Smooth muscle cell (in vitro differentiated cells): ENCODE results near the gene LRP1. TPM values are rescaled to one million over a fixed set of nuclear protein-coding genes. Genes with fewer than 3 reads are reported as not detected.

ENCODE experiments used
- DNase-seq: peaks from one replicate; lab custom pipeline; 2025; ENCODE audit not compliant: unreplicated experiment; lab: John Stamatoyannopoulos, UW
- H2AFZ ChIP-seq: fragments of 200-600 bp; sonication (generic); 2 replicates; pipeline ENCODE4 v1.6.0; 2016; ENCODE audit warnings: antibody characterized with exemption, low read depth, mild to moderate bottlenecking
- H3F3A ChIP-seq: fragments of 200-600 bp; sonication (generic); 2 replicates; pipeline ENCODE4 v1.6.0; 2017; ENCODE audit warnings: antibody characterized with exemption, low read depth
- H3K27ac ChIP-seq: fragments of 200-600 bp; sonication (generic); 2 replicates; pipeline ENCODE4 v1.5.1; 2016; ENCODE audit warnings: low read depth, mild to moderate bottlenecking
- H3K27me3 ChIP-seq: fragments of 200-600 bp; sonication (generic); 2 replicates; pipeline ENCODE4 v1.6.1; 2016; ENCODE audit warnings: low read depth, mild to moderate bottlenecking
- H3K36me3 ChIP-seq: fragments of 200-600 bp; sonication (generic); 2 replicates; pipeline ENCODE4 v1.5.1; 2016; ENCODE audit warnings: low read depth
- H3K4me1 ChIP-seq: fragments of 200-600 bp; sonication (generic); 2 replicates; pipeline ENCODE4 v1.5.1; 2016; ENCODE audit warnings: low read depth
- H3K4me2 ChIP-seq: fragments of 200-600 bp; sonication (generic); 2 replicates; pipeline ENCODE4 v1.6.0; 2016; ENCODE audit warnings: mild to moderate bottlenecking
- H3K4me3 ChIP-seq: fragments of 200-600 bp; sonication (generic); 2 replicates; pipeline ENCODE4 v1.5.1; 2016; ENCODE audit warnings: mild to moderate bottlenecking
- H3K79me2 ChIP-seq: fragments of 200-600 bp; sonication (generic); 2 replicates; pipeline ENCODE4 v1.6.0; 2016; ENCODE audit warnings: low read depth, mild to moderate bottlenecking
- H3K9ac ChIP-seq: fragments of 200-600 bp; sonication (generic); 2 replicates; pipeline ENCODE4 v1.6.0; 2016; ENCODE audit warnings: low read depth
- H3K9me3 ChIP-seq: fragments of 200-600 bp; sonication (generic); replicated peaks from 2 replicates; pipeline ENCODE4 v1.5.1; 2016; ENCODE audit warnings: low read depth
- H4K20me1 ChIP-seq: fragments of 200-600 bp; sonication (generic); 2 replicates; pipeline ENCODE4 v1.6.0; 2016; ENCODE audit warnings: low read depth
- WGBS: methylation state at CpG from one replicate; pipeline ENCODE4 v1.1.7; 2016; ENCODE audit warnings: low lambda C conversion rate; 5-methylcytosine and 5-hydroxymethylcytosine counted together
- polyA plus RNA-seq: library from polyadenylated mRNA; unstranded; fragments of >200 nt; fragmentation: Nextera tagmentation; extraction: Ambion mirVana; gene quantifications from 2 replicates; pipeline ENCODE4 v1.2.1, GENCODE V29; 2016
- total RNA-seq: library from RNA; depleted of rRNA; stranded (reverse); fragments of >200 nt; gene quantifications from 2 replicates; pipeline ENCODE4 v1.2.3, GENCODE V29; 2014
- TF ChIP-seq, protein P1 (sequence below): fragments of 200-600 bp; sonication (generic); IDR thresholded peaks from 2 replicates; pipeline ENCODE4 v1.5.1; 2017; ENCODE audit warnings: borderline replicate concordance, mild to moderate bottlenecking, antibody characterized with exemption; ENCODE audit not compliant: insufficient read depth, poor library complexity, severe bottlenecking

The LRP1 gene
- total and polyA plus RNA-seq, 2 experiments from 2014 or later = 75.3 to 95.4 TPM

DNA sequence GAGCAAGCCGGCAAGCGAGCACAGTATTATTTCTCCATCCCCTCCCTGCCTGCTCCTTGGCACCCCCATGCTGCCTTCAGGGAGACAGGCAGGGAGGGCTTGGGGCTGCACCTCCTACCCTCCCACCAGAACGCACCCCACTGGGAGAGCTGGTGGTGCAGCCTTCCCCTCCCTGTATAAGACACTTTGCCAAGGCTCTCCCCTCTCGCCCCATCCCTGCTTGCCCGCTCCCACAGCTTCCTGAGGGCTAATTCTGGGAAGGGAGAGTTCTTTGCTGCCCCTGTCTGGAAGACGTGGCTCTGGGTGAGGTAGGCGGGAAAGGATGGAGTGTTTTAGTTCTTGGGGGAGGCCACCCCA is 84.4 kb downstream of the LRP1 start:
- Histone ChIP-seq H3K27me3 (peaks cover 29% of the 10 kb centered on the region), H3K36me3 (no peaks in the 10 kb centered on the region), H2AFZ (no peak overlapping the region), H3K4me1 (peaks cover 11% of the 10 kb centered on the region), H4K20me1 (peaks cover 67% of the 10 kb centered on the region), H3K4me2 (no peak overlapping the region), H3K79me2 (no peaks in the 10 kb centered on the region), H3F3A (peaks cover 22% of the 10 kb centered on the region), H3K9ac (no peak overlapping the region), H3K4me3 (no peak overlapping the region), H3K27ac (no peak overlapping the region), H3K9me3 (no peaks in the 10 kb centered on the region)
- WGBS = 85% methylated on average over 7 of the region's 7 CpGs
- DNase-seq = no peak
- TF ChIP-seq, protein P1, sequence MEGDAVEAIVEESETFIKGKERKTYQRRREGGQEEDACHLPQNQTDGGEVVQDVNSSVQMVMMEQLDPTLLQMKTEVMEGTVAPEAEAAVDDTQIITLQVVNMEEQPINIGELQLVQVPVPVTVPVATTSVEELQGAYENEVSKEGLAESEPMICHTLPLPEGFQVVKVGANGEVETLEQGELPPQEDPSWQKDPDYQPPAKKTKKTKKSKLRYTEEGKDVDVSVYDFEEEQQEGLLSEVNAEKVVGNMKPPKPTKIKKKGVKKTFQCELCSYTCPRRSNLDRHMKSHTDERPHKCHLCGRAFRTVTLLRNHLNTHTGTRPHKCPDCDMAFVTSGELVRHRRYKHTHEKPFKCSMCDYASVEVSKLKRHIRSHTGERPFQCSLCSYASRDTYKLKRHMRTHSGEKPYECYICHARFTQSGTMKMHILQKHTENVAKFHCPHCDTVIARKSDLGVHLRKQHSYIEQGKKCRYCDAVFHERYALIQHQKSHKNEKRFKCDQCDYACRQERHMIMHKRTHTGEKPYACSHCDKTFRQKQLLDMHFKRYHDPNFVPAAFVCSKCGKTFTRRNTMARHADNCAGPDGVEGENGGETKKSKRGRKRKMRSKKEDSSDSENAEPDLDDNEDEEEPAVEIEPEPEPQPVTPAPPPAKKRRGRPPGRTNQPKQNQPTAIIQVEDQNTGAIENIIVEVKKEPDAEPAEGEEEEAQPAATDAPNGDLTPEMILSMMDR = no peak

DNA sequence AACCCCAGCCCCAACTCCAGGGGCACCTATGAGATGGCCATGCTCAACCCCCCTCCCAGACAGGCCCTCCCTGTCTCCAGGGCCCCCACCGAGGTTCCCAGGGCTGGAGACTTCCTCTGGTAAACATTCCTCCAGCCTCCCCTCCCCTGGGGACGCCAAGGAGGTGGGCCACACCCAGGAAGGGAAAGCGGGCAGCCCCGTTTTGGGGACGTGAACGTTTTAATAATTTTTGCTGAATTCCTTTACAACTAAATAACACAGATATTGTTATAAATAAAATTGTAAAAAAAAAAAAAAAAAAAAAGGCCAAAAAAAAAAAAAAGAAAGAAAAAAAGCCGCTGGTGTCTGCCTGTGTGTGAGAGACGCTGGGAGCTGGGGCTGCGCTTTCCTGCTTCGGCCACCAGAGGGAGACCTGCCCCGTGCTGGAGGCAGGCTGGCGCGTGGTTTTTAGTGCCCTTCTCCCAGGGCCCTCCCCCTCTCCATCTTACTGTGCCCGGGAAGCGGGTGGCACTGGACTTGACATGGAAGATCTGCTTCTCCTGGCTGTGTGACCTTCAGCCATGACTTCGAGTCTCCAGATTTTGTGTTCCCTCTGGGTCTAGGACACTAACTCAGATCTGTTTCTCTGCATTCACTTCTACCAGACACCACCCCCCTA is 84.9 kb downstream of the LRP1 start:
- Histone ChIP-seq H3F3A (peaks cover 22% of the 10 kb centered on the region), H3K9ac (no peak overlapping the region), H3K4me1 (peaks cover 13% of the 10 kb centered on the region), H2AFZ (no peak overlapping the region), H3K27me3 (peaks cover 34% of the 10 kb centered on the region), H3K27ac (peak overlapping the region; percentile 58), H3K4me2 (no peak overlapping the region), H3K79me2 (no peaks in the 10 kb centered on the region), H3K9me3 (no peaks in the 10 kb centered on the region), H4K20me1 (peaks cover 71% of the 10 kb centered on the region), H3K36me3 (no peaks in the 10 kb centered on the region), H3K4me3 (no peak overlapping the region)
- 13% methylated on average over 16 of the region's 16 CpGs for WGBS
- TF ChIP-seq, protein P1 = peak; percentile 87
- DNase-seq = peak; percentile 71

DNA sequence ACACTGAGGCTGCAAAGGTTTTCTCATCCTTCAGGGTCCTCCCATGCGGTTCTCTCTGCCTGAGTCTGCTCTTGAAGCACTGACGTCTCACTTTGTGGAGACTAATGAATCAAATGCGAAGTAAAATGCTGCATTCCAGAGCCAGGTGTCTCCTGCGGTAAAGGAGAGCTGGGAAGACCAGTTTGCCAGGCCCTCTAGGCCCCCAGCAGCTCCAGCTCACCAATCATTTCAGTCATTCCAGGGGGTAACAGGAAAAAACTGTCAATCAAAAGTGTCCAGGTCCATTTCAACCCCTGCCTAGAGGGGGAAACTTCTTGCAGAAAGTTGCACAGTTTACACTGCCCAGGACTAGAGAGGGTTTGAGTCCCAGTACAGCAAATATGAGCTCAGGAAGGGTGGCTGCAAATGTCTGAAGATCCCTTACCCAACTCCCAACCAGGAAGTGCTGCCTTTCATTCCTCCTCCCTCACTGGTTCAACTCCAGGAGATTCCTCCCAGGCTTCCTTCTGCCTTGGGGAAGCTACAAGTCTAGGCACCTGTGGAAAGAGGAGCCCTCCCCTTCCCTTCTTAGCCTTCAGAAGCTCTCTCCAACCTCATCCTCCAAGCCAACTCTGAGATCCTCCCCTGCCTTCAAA is 85.6 kb downstream of the LRP1 start:
- no peaks in the 10 kb centered on the region for H3K36me3 ChIP-seq
- no peak overlapping the region for H3K9ac ChIP-seq
- WGBS = 52% methylated on average over 4 of the region's 4 CpGs
- no peak overlapping the region for H3K4me3 ChIP-seq
- H3K9me3 ChIP-seq = no peaks in the 10 kb centered on the region
- no peak for DNase-seq
- H3K79me2 ChIP-seq = no peaks in the 10 kb centered on the region
- TF ChIP-seq, protein P1 = no peak
- peaks cover 13% of the 10 kb centered on the region for H3K4me1 ChIP-seq
- H3K4me2 ChIP-seq = no peak overlapping the region
- H3K27ac ChIP-seq = peak overlapping the region; percentile 58
- peaks cover 22% of the 10 kb centered on the region for H3F3A ChIP-seq
- H2AFZ ChIP-seq = no peak overlapping the region
- H3K27me3 ChIP-seq = peaks cover 41% of the 10 kb centered on the region
- H4K20me1 ChIP-seq = peaks cover 68% of the 10 kb centered on the region

DNA sequence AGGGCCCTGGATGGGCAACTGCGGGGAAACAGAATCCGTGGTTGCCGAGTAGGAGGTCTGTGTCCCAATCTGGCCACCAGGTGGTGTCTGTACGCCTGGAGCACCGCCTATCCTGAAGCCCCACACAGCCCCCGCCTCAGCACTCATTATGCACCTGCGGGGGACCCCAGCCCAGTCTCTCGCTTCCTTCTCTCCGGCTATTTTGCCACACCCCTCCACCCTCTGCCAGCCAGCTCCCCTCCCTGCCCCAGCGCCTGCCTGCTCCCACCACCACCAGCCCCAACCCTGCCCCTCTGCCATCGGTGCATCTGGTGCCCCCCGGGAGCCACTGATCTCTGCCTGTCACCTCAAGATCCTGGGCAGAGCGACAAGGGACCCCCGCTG is 86.1 kb downstream of the LRP1 start:
- Histone ChIP-seq H3K4me3 (no peak overlapping the region), H3K36me3 (no peaks in the 10 kb centered on the region), H3K79me2 (no peaks in the 10 kb centered on the region), H2AFZ (no peak overlapping the region), H3K27ac (peak overlapping the region; percentile 29), H3K9me3 (no peaks in the 10 kb centered on the region), H3F3A (peaks cover 22% of the 10 kb centered on the region), H3K4me2 (no peak overlapping the region), H3K27me3 (peaks cover 46% of the 10 kb centered on the region), H3K9ac (no peak overlapping the region), H3K4me1 (peaks cover 15% of the 10 kb centered on the region), H4K20me1 (peaks cover 63% of the 10 kb centered on the region)
- WGBS = 21% methylated on average over 11 of the region's 14 CpGs
- TF ChIP-seq, protein P1 = peak; percentile 54
- no peak for DNase-seq
